ENCODE data around the gene VWA5A. TPM values are rescaled to one million over a fixed set of nuclear protein-coding genes. Genes with fewer than 3 reads are reported as not detected.

The VWA5A gene
- total RNA-seq, 1 donor from 2014 or later: 37.9 TPM

DNA sequence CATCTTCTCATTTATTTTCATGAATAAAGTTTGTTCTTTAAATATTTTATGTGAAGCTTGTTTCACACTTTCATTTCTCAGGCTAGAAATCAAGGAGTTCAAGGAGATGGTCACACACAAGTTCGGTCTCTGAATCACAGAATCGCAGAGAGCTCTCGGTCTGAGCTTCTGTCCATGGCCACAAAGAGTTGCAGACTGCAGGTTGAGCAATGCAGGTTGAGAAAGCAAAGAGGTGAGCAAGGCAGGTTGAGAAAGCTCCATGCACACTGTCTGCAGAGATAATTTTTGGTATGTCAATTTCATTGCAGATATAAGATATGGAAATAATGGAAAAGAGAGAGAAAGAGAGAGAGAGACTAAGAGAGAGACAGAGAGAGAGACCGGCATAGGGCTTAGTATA, 32.9 kb upstream of the VWA5A start:
- Histone ChIP-seq H3K4me3 (no peak overlapping the region), H3K4me1 (no peaks in the 10 kb centered on the region), H3K27me3 (ENCODE audit: low read depth) (no peaks in the 10 kb centered on the region), H3K9me3 (no peaks in the 10 kb centered on the region), H3K27ac (no peak overlapping the region), H3K36me3 (no peaks in the 10 kb centered on the region)
- DNase-seq: no peak
- TF ChIP-seq, protein P1, sequence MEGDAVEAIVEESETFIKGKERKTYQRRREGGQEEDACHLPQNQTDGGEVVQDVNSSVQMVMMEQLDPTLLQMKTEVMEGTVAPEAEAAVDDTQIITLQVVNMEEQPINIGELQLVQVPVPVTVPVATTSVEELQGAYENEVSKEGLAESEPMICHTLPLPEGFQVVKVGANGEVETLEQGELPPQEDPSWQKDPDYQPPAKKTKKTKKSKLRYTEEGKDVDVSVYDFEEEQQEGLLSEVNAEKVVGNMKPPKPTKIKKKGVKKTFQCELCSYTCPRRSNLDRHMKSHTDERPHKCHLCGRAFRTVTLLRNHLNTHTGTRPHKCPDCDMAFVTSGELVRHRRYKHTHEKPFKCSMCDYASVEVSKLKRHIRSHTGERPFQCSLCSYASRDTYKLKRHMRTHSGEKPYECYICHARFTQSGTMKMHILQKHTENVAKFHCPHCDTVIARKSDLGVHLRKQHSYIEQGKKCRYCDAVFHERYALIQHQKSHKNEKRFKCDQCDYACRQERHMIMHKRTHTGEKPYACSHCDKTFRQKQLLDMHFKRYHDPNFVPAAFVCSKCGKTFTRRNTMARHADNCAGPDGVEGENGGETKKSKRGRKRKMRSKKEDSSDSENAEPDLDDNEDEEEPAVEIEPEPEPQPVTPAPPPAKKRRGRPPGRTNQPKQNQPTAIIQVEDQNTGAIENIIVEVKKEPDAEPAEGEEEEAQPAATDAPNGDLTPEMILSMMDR (IDR thresholded peaks at IDR 0.05): no peak
- no peak for ATAC-seq
- intact Hi-C loops (cut with DNase I): no loop called here

DNA sequence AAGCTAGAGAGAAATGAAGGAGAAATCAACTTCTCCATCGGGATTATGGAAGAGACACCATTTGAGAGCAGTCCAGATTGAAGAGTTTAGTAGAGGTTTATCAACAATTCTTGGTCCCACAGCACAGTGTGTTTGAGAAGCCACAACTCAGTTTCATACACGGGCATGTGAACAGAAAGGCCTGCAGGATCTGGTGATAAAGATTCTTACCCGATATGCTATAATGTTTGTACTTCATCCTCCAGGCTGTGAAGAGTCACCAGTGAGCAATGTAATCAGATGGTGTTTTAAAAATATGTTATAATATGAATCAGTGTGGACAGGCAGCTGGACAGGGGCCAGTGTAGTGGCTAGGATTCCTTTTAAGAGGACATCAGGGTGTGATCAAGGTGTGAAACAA, 29.7 kb upstream of the VWA5A start:
- Histone ChIP-seq H3K36me3 (no peaks in the 10 kb centered on the region), H3K4me3 (no peak overlapping the region), H3K27me3 (ENCODE audit: low read depth) (no peaks in the 10 kb centered on the region), H3K27ac (no peak overlapping the region), H3K4me1 (no peaks in the 10 kb centered on the region), H3K9me3 (no peaks in the 10 kb centered on the region)
- no peak for ATAC-seq
- TF ChIP-seq, protein P1 (IDR thresholded peaks at IDR 0.05): no peak
- intact Hi-C loops (cut with DNase I): no loop called here
- DNase-seq: no peak

DNA sequence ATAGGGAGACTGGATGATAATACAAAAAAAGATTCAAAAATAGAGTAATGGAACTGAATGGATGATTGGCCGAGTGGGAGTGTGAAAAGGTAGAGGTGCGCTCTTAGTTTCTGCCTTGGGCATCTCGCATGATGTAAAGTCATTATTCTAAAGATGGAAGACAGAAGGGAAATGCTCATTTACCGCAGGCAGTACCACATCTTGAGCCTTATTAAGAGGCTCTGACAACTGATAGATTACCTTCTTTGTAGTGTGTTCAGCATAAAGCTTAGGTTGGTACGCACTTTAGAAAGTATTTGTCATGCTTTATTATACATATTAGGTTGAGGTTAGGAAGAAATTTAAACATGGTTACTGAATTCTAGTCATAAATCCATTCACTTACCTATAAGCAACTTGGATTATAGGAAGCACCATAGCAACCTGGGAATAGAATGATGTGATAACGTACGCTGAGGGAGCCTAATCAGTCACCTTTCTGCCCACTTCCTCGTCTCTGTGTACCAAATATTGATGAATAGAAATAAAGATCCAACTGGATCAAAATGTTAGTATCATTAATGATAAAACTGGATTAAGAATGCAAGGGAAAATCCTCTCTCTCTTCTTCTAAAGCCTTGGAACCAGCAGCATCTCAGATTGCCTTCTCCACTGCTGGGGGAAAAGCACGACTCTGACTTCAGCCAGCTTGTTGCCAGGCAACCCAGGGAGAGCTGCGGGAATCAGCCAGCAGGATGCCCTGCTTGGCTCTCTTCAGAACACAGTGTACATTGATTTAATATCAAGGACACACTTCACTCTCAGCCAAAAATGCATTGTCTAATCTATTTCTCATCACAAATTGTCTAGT, 29.0 kb upstream of the VWA5A start:
- Histone ChIP-seq H3K9me3 (no peaks in the 10 kb centered on the region), H3K4me1 (no peaks in the 10 kb centered on the region), H3K27me3 (ENCODE audit: low read depth) (no peaks in the 10 kb centered on the region), H3K4me3 (no peak overlapping the region), H3K36me3 (no peaks in the 10 kb centered on the region), H3K27ac (no peak overlapping the region)
- TF ChIP-seq, protein P1 (IDR thresholded peaks at IDR 0.05): no peak
- DNase-seq (no peak), ATAC-seq (no peak)
- intact Hi-C loops (cut with DNase I): no loop called here

DNA sequence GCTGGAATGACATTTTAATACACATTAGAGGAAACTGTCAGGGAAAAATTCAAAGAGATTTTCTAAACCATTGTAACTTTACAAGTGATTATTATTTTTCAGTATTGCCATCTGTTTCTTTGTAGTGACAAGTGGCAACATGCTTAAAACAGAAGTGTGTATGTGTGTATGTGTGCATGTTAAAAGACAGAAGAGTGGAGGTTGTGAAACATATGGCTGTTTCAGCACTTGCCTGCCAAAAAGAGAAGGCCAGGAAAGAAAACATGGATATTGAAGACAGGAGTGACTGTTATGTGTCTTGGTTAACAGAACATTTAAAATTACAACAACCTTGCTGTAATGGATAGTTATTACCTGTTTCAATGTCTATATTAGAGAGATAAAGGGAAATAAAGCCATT, 24.3 kb upstream of the VWA5A start:
- H3K4me3 ChIP-seq: no peak overlapping the region
- no peaks in the 10 kb centered on the region for H3K9me3 ChIP-seq
- TF ChIP-seq, protein P1 (IDR thresholded peaks at IDR 0.05): no peak
- no peaks in the 10 kb centered on the region for H3K4me1 ChIP-seq
- DNase-seq (no peak), ATAC-seq (no peak)
- H3K27me3 ChIP-seq (ENCODE audit: low read depth): no peaks in the 10 kb centered on the region
- intact Hi-C loops (cut with DNase I): no loop called here
- H3K27ac ChIP-seq: no peak overlapping the region
- H3K36me3 ChIP-seq: no peaks in the 10 kb centered on the region

DNA sequence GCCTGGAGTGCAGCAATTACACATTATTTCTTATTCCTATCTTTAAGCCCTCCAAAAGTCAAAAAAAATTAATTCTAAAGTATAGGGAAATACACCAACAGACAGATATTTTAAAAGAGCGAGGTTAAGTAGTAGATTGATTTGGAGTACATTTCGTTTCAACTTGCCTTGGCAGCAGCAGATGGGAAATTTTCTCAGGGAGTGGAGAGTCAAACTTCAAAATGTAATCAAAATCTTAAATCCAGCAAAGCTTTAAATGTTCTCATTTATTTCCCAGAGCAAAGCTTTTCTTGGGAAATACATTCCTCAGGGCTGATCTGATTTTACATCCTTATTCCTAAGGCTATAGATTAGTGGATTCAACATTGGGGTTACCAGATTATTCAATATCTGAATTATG, 21.9 kb upstream of the VWA5A start:
- TF ChIP-seq, protein P1 (IDR thresholded peaks at IDR 0.05): no peak
- no peak overlapping the region for H3K4me3 ChIP-seq
- no peak overlapping the region for H3K27ac ChIP-seq
- no peaks in the 10 kb centered on the region for H3K27me3 ChIP-seq (ENCODE audit: low read depth)
- H3K9me3 ChIP-seq: no peaks in the 10 kb centered on the region
- intact Hi-C loops (cut with DNase I): no loop called here
- no peaks in the 10 kb centered on the region for H3K4me1 ChIP-seq
- no peaks in the 10 kb centered on the region for H3K36me3 ChIP-seq
- DNase-seq (no peak), ATAC-seq (no peak)
